Esophagus mucosa (tissue), 1 donor: ENCODE results near the gene CTU1. TPM values are rescaled to one million over a fixed set of nuclear protein-coding genes. Genes with fewer than 3 reads are reported as not detected.

ENCODE experiments used
- ATAC-seq: fragments of 200-7000 bp; cut with Tn5 transposase; one replicate; pipeline ENCODE4 v1.9.1; 2020
- total RNA-seq: library from RNA; stranded (reverse); gene quantifications from one replicate; pipeline ENCODE4 v1.2.4, GENCODE V29; 2023
- donor health status: DM: yes; HTN: yes; CAD: no.

CTU1 gene
- total RNA-seq, 1 donor from 2014 or later = 5.3 TPM

GRCh38 chr19:51102991-51103390, 5.2 kb downstream of the CTU1 start:
- ATAC-seq = no peak

- ATAC-seq = no peak
Observed at GRCh38 chr19:51101171-51101865, 6.9 kb downstream of the CTU1 start.

- no peak for ATAC-seq
Observed at GRCh38 chr19:51100601-51101000, 7.6 kb downstream of the CTU1 start.

GRCh38 chr19:51099047-51099382, 9.2 kb downstream of the CTU1 start:
- ATAC-seq = no peak

GRCh38 chr19:51098365-51099046, 9.7 kb downstream of the CTU1 start:
- ATAC-seq = no peak

- no peak for ATAC-seq
Observed at GRCh38 chr19:51097796-51098195, 10.4 kb downstream of the CTU1 start.

GRCh38 chr19:51097166-51097738, 11.0 kb downstream of the CTU1 start:
- ATAC-seq = peak; percentile 64

GRCh38 chr19:51096473-51097165, 11.6 kb downstream of the CTU1 start:
- ATAC-seq = peak; percentile 29

- peak; percentile 3 for ATAC-seq
Observed at GRCh38 chr19:51094696-51095279, 13.4 kb downstream of the CTU1 start.

- peak; percentile 69 for ATAC-seq
Observed at GRCh38 chr19:51093510-51094345, 14.5 kb downstream of the CTU1 start.

- ATAC-seq = no peak
Observed at GRCh38 chr19:51093101-51093500, 15.1 kb downstream of the CTU1 start.

GRCh38 chr19:51091895-51092873, 16.0 kb downstream of the CTU1 start:
- ATAC-seq = no peak

GRCh38 chr19:51091126-51091525, 17.1 kb downstream of the CTU1 start:
- ATAC-seq = no peak

- no peak for ATAC-seq
Observed at GRCh38 chr19:51090471-51090870, 17.7 kb downstream of the CTU1 start.

- ATAC-seq = no peak
Observed at GRCh38 chr19:51089786-51090185, 18.4 kb downstream of the CTU1 start.

GRCh38 chr19:51086153-51086850, 21.9 kb downstream of the CTU1 start:
- no peak for ATAC-seq

- no peak for ATAC-seq
Observed at GRCh38 chr19:51084505-51084904, 23.7 kb downstream of the CTU1 start.

- ATAC-seq = no peak
Observed at GRCh38 chr19:51083783-51084182, 24.4 kb downstream of the CTU1 start.

- no peak for ATAC-seq
Observed at GRCh38 chr19:51083181-51083580, 25.0 kb downstream of the CTU1 start.

- ATAC-seq = no peak
Observed at GRCh38 chr19:51082611-51083010, 25.6 kb downstream of the CTU1 start, which contains the start of gene KLK14. Gene KLK14, minus strand, starts transcription at chr19:51082887. Its CDS starts 273 bp downstream, at chr19:51082614.
